NB4 (cell line): ENCODE results near the gene USF2.

Experiments
- DNase-seq: peaks from one replicate; pipeline ENCODE4 v3.0.0; 2010; ENCODE audit warnings: low read depth
- H3K4me3 ChIP-seq: one replicate; pipeline ENCODE4 v1.5.1; 2011; ENCODE audit warnings: mild to moderate bottlenecking, low read depth, low read length, moderate library complexity
- CTCF ChIP-seq: IDR thresholded peaks from one replicate; pipeline ENCODE4 v1.5.1; 2012; ENCODE audit warnings: low read depth, low read length
- MYC ChIP-seq: IDR thresholded peaks from 2 replicates; pipeline ENCODE4 v1.6.1; 2011; ENCODE audit warnings: low read depth, low read length
- POLR2A ChIP-seq: IDR thresholded peaks from 2 replicates; pipeline ENCODE4 v1.6.1; 2011; ENCODE audit warnings: mild to moderate bottlenecking; ENCODE audit not compliant: insufficient read length; ENCODE audit errors: extremely low read depth
- TF ChIP-seq, protein P1 (sequence below): IDR thresholded peaks from 2 replicates; pipeline ENCODE4 v1.6.1; 2011; ENCODE audit warnings: low read depth, low read length

The USF2 gene

DNA sequence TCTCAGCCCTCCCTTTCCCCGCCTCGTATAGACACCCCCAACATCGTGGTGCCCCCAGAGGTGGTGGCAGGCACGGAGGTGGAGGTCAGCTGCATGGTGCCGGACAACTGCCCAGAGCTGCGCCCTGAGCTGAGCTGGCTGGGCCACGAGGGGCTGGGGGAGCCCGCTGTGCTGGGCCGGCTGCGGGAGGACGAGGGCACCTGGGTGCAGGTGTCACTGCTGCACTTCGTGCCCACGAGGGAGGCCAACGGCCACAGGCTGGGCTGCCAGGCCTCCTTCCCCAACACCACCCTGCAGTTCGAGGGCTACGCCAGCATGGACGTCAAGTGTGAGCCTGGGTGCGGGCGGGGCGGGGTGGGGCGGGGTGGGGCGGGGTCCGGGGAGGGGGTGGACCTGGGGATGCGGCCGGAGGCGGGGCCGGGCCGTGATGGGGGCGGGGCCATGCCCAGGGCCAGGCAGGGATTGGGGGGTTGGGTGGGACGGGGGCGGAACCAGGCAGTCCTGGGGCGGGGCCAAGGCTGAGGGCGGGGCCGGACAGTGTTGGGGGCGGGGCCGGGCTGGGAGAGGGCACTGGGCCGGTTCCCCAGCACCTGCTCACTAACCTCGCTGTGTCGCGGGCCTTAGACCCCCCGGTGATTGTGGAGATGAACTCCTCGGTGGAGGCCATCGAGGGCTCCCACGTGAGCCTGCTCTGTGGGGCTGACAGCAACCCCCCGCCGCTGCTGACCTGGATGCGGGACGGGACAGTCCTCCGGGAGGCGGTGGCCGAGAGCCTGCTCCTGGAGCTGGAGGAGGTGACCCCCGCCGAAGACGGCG is 31.0 kb downstream of the USF2 start:
- TF ChIP-seq MYC (no peak), CTCF (no peak), POLR2A (no peak)
- TF ChIP-seq, protein P1, sequence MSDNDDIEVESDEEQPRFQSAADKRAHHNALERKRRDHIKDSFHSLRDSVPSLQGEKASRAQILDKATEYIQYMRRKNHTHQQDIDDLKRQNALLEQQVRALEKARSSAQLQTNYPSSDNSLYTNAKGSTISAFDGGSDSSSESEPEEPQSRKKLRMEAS, result no peak
- no peak for DNase-seq
- H3K4me3 ChIP-seq, result no peak overlapping the region

- H3K4me3 ChIP-seq, result no peak overlapping the region
- no peak for TF ChIP-seq MYC
- no peak for TF ChIP-seq POLR2A
- TF ChIP-seq, protein P1, result no peak
- no peak for TF ChIP-seq CTCF
- DNase-seq, result no peak
These were observed 31.5 kb downstream of the USF2 start for GRCh38 chr19:35300339-35300649.

GRCh38 chr19:35301961-35302360 is 33.2 kb downstream of the USF2 start:
- no peak for DNase-seq
- H3K4me3 ChIP-seq, result no peak overlapping the region
- TF ChIP-seq POLR2A, result no peak

DNA sequence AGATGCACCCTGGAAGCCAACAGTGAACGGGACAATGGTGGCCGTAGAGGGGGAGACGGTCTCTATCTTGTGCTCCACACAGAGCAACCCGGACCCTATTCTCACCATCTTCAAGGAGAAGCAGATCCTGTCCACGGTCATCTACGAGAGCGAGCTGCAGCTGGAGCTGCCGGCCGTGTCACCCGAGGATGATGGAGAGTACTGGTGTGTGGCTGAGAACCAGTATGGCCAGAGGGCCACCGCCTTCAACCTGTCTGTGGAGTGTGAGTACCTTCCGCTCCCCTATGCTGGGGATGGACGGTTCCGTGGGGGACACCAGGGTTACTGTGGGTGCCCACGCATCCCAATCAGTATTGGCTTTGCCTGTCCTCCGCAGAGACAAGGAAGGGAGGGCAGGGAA is 33.7 kb downstream of the USF2 start:
- TF ChIP-seq CTCF (no peak), POLR2A (no peak), MYC (no peak)
- TF ChIP-seq, protein P1, result no peak
- no peak overlapping the region for H3K4me3 ChIP-seq
- DNase-seq, result no peak

DNA sequence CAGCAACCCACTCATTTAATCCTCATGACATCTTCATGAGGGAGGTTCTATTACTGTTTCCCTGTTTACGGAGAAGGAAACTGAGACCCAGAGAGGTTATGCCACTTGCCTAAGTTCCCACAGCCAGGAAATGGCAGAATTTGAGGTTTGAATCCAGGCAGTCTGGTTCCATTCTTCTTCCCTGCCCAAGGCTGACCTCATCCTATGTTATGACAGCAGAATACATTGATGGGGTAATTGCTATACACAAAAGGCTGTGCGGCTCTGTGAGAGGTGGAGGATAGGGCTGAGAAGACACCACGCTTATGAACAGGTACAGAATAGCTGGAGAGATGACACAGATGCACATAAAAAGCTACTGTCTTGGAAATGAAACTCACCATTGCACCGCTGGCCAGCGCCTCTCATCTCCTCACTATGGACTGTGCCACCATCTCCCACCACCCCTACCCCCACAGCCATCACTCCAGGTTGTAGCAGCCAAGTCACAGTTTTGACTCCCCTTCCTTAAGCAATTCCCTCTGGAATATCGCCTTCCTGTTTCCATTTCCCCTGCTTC is 34.7 kb downstream of the USF2 start:
- TF ChIP-seq CTCF (no peak), MYC (no peak), POLR2A (no peak)
- TF ChIP-seq, protein P1, result no peak
- no peak for DNase-seq
- no peak overlapping the region for H3K4me3 ChIP-seq

DNA sequence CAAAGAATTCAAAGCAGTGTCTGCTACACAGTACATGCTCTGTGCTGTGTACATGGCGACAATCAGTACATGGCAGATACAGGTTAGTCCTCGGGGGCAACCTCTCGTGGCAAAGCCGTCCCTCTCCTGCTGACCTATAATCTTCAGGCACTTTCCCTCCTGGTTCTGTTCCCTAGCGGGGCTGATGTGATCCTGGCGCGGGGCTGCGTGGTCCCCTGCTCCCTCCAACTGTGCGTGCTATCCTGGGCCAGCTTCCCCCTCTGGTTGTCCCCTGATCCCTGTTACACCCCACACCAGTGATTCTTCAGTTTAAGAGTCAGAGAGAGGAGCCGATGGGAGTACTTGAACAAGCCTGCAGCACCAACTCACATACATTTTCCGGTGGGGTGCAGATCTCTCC is 35.3 kb downstream of the USF2 start:
- H3K4me3 ChIP-seq, result no peak overlapping the region
- TF ChIP-seq CTCF, result no peak
- no peak for DNase-seq
